Karpas-422 (cell line): ENCODE results near the gene GPSM1. TPM values are rescaled to one million over a fixed set of nuclear protein-coding genes. Genes with fewer than 3 reads are reported as not detected.

ENCODE experiments used
- total RNA-seq: library from RNA; depleted of rRNA; stranded (reverse); fragments of >200 nt; shearing (Covaris generic); gene quantifications from 2 replicates; pipeline ENCODE4 v1.2.3, GENCODE V29; 2014; ENCODE audit warnings: low replicate concordance; rRNA removed

Gene GPSM1
- total RNA-seq, 1 experiment from 2014 or later: 11.7 TPM

Other genes with a start within 250 kb of the GPSM1 start
- gene NACC2, start 232.2 kb upstream of the GPSM1 start, total RNA-seq: not detected in 2 replicates
- gene TMEM250, start 208.7 kb upstream of the GPSM1 start, total RNA-seq: 15.1 and 40.9 TPM in 2 replicates
- not detected in 2 replicates for gene LHX3, start 122.4 kb upstream of the GPSM1 start, total RNA-seq
- 11.3 and 18.9 TPM in 2 replicates for gene QSOX2, start 81.7 kb upstream of the GPSM1 start, total RNA-seq
- gene CCDC187, start 23.4 kb upstream of the GPSM1 start, total RNA-seq: 0.34 and 0.43 TPM in 2 replicates
- gene DNLZ, start 36.2 kb downstream of the GPSM1 start, total RNA-seq: 40.1 and 104 TPM in 2 replicates
- gene CARD9, start 46.1 kb downstream of the GPSM1 start, total RNA-seq: 1.3 and 2.9 TPM in 2 replicates
- gene SNAPC4, start 72.6 kb downstream of the GPSM1 start, total RNA-seq: 3.7 and 9.6 TPM in 2 replicates
- gene ENTR1, start 83.1 kb downstream of the GPSM1 start, total RNA-seq: 65.5 and 116 TPM in 2 replicates
- gene PMPCA, start 83.1 kb downstream of the GPSM1 start, total RNA-seq: 20.9 and 55.8 TPM in 2 replicates
- gene INPP5E, start 112.3 kb downstream of the GPSM1 start, total RNA-seq: 8.0 and 10.4 TPM in 2 replicates
- gene SEC16A, start 155.5 kb downstream of the GPSM1 start, total RNA-seq: 21.5 and 26.6 TPM in 2 replicates
- gene NOTCH1, start 218.5 kb downstream of the GPSM1 start, total RNA-seq: 4.3 and 15.0 TPM in 2 replicates